ENCODE results near the gene EYS.

Gene EYS

DNA sequence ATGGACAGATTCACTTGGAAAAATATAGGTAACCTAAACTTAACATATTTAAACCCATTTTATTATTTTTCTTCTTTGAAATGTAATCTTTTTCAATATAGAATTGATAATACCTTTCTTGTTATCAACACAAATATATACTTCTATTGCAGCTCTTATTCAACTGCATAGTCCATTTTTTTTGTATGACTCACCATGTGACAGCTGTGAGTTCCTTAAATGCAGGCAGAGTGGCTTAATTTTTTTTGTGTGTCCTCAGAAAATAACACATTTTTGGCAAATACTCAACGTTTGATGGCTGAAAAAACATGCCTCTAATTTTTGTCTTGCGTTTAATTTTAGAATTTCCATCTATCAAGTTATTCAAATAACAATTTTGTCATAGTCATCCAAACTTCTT, 1616.7 kb downstream of the EYS start:
- Histone ChIP-seq H3K36me3 (ENCODE audit: control insufficient read depth, insufficient read depth, low read length, severe bottlenecking) (no peaks in the 10 kb centered on the region), H3K9ac (ENCODE audit: low read length) (no peak overlapping the region), H3K4me3 (ENCODE audit: low read length) (no peak overlapping the region), H3K9me3 (ENCODE audit: control insufficient read depth, low read length) (no peaks in the 10 kb centered on the region), H3K27me3 (replicated peaks; ENCODE audit: control insufficient read depth, insufficient read depth, low read length) (no peaks in the 10 kb centered on the region), H3K4me1 (ENCODE audit: control insufficient read depth, insufficient read depth, low read length) (no peaks in the 10 kb centered on the region)
- no peak for DNase-seq (ENCODE audit: low read depth)

GRCh38 chr6:64085126-64085525, 1621.9 kb downstream of the EYS start:
- Histone ChIP-seq H3K9ac (ENCODE audit: low read length) (no peak overlapping the region), H3K9me3 (ENCODE audit: control insufficient read depth, low read length) (no peaks in the 10 kb centered on the region), H3K4me1 (ENCODE audit: control insufficient read depth, insufficient read depth, low read length) (no peaks in the 10 kb centered on the region), H3K36me3 (ENCODE audit: control insufficient read depth, insufficient read depth, low read length, severe bottlenecking) (no peaks in the 10 kb centered on the region), H3K4me3 (ENCODE audit: low read length) (no peak overlapping the region), H3K27me3 (replicated peaks; ENCODE audit: control insufficient read depth, insufficient read depth, low read length) (no peaks in the 10 kb centered on the region)
- no peak for DNase-seq (ENCODE audit: low read depth)

- Histone ChIP-seq H3K4me1 (ENCODE audit: control insufficient read depth, insufficient read depth, low read length) (no peaks in the 10 kb centered on the region), H3K27me3 (replicated peaks; ENCODE audit: control insufficient read depth, insufficient read depth, low read length) (no peaks in the 10 kb centered on the region), H3K9ac (ENCODE audit: low read length) (no peak overlapping the region), H3K9me3 (ENCODE audit: control insufficient read depth, low read length) (no peaks in the 10 kb centered on the region), H3K36me3 (ENCODE audit: control insufficient read depth, insufficient read depth, low read length, severe bottlenecking) (no peaks in the 10 kb centered on the region), H3K4me3 (ENCODE audit: low read length) (no peak overlapping the region)
- DNase-seq (ENCODE audit: low read depth) = no peak
These were observed 1622.8 kb downstream of the EYS start for GRCh38 chr6:64084185-64084663.

GRCh38 chr6:64083261-64083660, 1623.8 kb downstream of the EYS start:
- Histone ChIP-seq H3K9ac (ENCODE audit: low read length) (no peak overlapping the region), H3K27me3 (replicated peaks; ENCODE audit: control insufficient read depth, insufficient read depth, low read length) (no peaks in the 10 kb centered on the region), H3K9me3 (ENCODE audit: control insufficient read depth, low read length) (no peaks in the 10 kb centered on the region), H3K4me3 (ENCODE audit: low read length) (no peak overlapping the region), H3K36me3 (ENCODE audit: control insufficient read depth, insufficient read depth, low read length, severe bottlenecking) (no peaks in the 10 kb centered on the region), H3K4me1 (ENCODE audit: control insufficient read depth, insufficient read depth, low read length) (no peaks in the 10 kb centered on the region)
- DNase-seq (ENCODE audit: low read depth) = no peak

GRCh38 chr6:64081453-64081852, 1625.6 kb downstream of the EYS start:
- Histone ChIP-seq H3K27me3 (replicated peaks; ENCODE audit: control insufficient read depth, insufficient read depth, low read length) (no peaks in the 10 kb centered on the region), H3K9ac (ENCODE audit: low read length) (no peak overlapping the region)
- DNase-seq (ENCODE audit: low read depth) = no peak

GRCh38 chr6:64074981-64075380, 1632.0 kb downstream of the EYS start:
- DNase-seq (ENCODE audit: low read depth) = no peak
- H3K9ac ChIP-seq (ENCODE audit: low read length) = no peak overlapping the region
- no peaks in the 10 kb centered on the region for H3K36me3 ChIP-seq (ENCODE audit: control insufficient read depth, insufficient read depth, low read length, severe bottlenecking)
- no peaks in the 10 kb centered on the region for H3K9me3 ChIP-seq (ENCODE audit: control insufficient read depth, low read length)
- no peaks in the 10 kb centered on the region for H3K27me3 ChIP-seq (replicated peaks; ENCODE audit: control insufficient read depth, insufficient read depth, low read length)
- no peaks in the 10 kb centered on the region for H3K4me1 ChIP-seq (ENCODE audit: control insufficient read depth, insufficient read depth, low read length)
- no peak overlapping the region for H3K4me3 ChIP-seq (ENCODE audit: low read length)

More at GRCh38 chr6:64081453-64081852, 1625.6 kb downstream of the EYS start:
- Histone ChIP-seq H3K9me3 (ENCODE audit: control insufficient read depth, low read length) (no peaks in the 10 kb centered on the region), H3K4me1 (ENCODE audit: control insufficient read depth, insufficient read depth, low read length) (no peaks in the 10 kb centered on the region), H3K4me3 (ENCODE audit: low read length) (no peak overlapping the region), H3K36me3 (ENCODE audit: control insufficient read depth, insufficient read depth, low read length, severe bottlenecking) (no peaks in the 10 kb centered on the region)

GRCh38 chr6:64072686-64073085, 1634.3 kb downstream of the EYS start:
- Histone ChIP-seq H3K9me3 (ENCODE audit: control insufficient read depth, low read length) (no peaks in the 10 kb centered on the region), H3K9ac (ENCODE audit: low read length) (no peak overlapping the region), H3K4me1 (ENCODE audit: control insufficient read depth, insufficient read depth, low read length) (no peaks in the 10 kb centered on the region), H3K27me3 (replicated peaks; ENCODE audit: control insufficient read depth, insufficient read depth, low read length) (no peaks in the 10 kb centered on the region), H3K36me3 (ENCODE audit: control insufficient read depth, insufficient read depth, low read length, severe bottlenecking) (no peaks in the 10 kb centered on the region), H3K4me3 (ENCODE audit: low read length) (no peak overlapping the region)
- DNase-seq (ENCODE audit: low read depth) = no peak

DNA sequence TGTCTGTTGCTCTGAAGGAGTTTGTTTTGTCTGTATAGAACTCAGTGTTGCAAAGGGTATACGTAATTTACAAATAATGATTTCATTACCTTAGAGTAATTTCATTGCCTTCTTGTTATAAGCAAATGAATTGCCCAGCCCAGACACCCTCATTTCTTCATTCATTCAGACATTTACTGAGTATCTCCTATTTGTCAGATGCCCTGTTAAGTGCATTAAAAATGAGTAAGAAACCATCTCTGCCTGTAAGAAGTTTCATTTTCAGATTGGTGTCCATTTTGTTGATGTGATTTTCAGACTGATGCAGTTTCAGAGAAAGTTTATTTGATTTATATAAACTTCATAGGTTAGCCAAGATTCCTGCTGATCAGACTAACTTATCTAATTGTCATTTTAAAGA, 1642.1 kb downstream of the EYS start:
- Histone ChIP-seq H3K9me3 (ENCODE audit: control insufficient read depth, low read length) (no peaks in the 10 kb centered on the region), H3K9ac (ENCODE audit: low read length) (no peak overlapping the region)

GRCh38 chr6:64062960-64063683, 1643.9 kb downstream of the EYS start:
- H3K9me3 ChIP-seq (ENCODE audit: control insufficient read depth, low read length) = no peaks in the 10 kb centered on the region
- H3K27me3 ChIP-seq (replicated peaks; ENCODE audit: control insufficient read depth, insufficient read depth, low read length) = no peaks in the 10 kb centered on the region
- H3K36me3 ChIP-seq (ENCODE audit: control insufficient read depth, insufficient read depth, low read length, severe bottlenecking) = no peaks in the 10 kb centered on the region
- peak; percentile 28 for DNase-seq (ENCODE audit: low read depth)
- no peak overlapping the region for H3K4me3 ChIP-seq (ENCODE audit: low read length)
- H3K9ac ChIP-seq (ENCODE audit: low read length) = no peak overlapping the region
- H3K4me1 ChIP-seq (ENCODE audit: control insufficient read depth, insufficient read depth, low read length) = no peaks in the 10 kb centered on the region

More for the DNA sequence above, 1642.1 kb downstream of the EYS start:
- Histone ChIP-seq H3K4me3 (ENCODE audit: low read length) (no peak overlapping the region), H3K27me3 (replicated peaks; ENCODE audit: control insufficient read depth, insufficient read depth, low read length) (no peaks in the 10 kb centered on the region), H3K36me3 (ENCODE audit: control insufficient read depth, insufficient read depth, low read length, severe bottlenecking) (no peaks in the 10 kb centered on the region), H3K4me1 (ENCODE audit: control insufficient read depth, insufficient read depth, low read length) (no peaks in the 10 kb centered on the region)
- DNase-seq (ENCODE audit: low read depth) = no peak

DNA sequence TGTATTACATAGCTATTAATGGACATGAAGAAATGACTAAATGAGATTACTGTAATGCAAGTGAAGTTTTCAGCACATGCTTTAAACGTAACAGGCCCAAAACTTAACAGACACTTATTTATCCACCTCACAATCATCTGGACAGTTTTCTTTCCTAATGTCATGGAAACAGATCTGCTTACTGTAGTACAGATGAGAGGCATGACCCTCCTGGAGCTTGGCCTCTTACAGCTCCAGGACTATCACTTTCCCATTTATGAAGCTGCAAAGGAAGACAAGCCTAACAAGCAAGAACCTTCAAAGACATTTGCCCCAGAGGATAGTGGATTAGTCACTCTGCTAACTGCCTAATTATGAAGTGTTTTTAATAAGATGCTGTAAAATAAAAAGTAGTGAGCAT, 1652.2 kb downstream of the EYS start:
- no peaks in the 10 kb centered on the region for H3K9me3 ChIP-seq (ENCODE audit: control insufficient read depth, low read length)
- H3K4me3 ChIP-seq (ENCODE audit: low read length) = no peak overlapping the region
- H3K27me3 ChIP-seq (replicated peaks; ENCODE audit: control insufficient read depth, insufficient read depth, low read length) = no peaks in the 10 kb centered on the region
- no peaks in the 10 kb centered on the region for H3K4me1 ChIP-seq (ENCODE audit: control insufficient read depth, insufficient read depth, low read length)
- no peaks in the 10 kb centered on the region for H3K36me3 ChIP-seq (ENCODE audit: control insufficient read depth, insufficient read depth, low read length, severe bottlenecking)
- H3K9ac ChIP-seq (ENCODE audit: low read length) = no peak overlapping the region
- no peak for DNase-seq (ENCODE audit: low read depth)

DNA sequence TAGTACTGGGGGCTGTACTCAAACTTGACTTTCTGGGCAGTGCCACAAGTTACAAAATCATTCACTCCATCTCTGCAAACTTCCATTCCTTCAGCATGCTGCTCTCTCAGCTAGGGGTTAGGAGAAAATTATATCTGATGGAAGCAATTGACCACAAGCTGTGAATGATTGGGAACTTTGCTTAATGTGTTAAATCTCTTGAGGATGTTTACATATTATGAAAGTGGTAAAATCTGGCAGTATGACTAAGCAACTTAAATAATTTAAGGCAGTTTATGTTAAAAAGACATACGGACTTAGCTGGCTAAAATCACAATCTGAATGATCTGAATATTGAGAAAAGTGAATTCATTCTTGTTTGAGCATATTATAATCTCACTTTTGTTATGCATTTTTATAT, 1656.4 kb downstream of the EYS start:
- no peaks in the 10 kb centered on the region for H3K36me3 ChIP-seq (ENCODE audit: control insufficient read depth, insufficient read depth, low read length, severe bottlenecking)
- H3K4me3 ChIP-seq (ENCODE audit: low read length) = no peak overlapping the region
- no peak for DNase-seq (ENCODE audit: low read depth)
- no peaks in the 10 kb centered on the region for H3K9me3 ChIP-seq (ENCODE audit: control insufficient read depth, low read length)
- no peaks in the 10 kb centered on the region for H3K27me3 ChIP-seq (replicated peaks; ENCODE audit: control insufficient read depth, insufficient read depth, low read length)
- no peak overlapping the region for H3K9ac ChIP-seq (ENCODE audit: low read length)
- no peaks in the 10 kb centered on the region for H3K4me1 ChIP-seq (ENCODE audit: control insufficient read depth, insufficient read depth, low read length)

GRCh38 chr6:64049736-64050135, 1657.3 kb downstream of the EYS start:
- no peaks in the 10 kb centered on the region for H3K4me1 ChIP-seq (ENCODE audit: control insufficient read depth, insufficient read depth, low read length)
- no peak overlapping the region for H3K9ac ChIP-seq (ENCODE audit: low read length)
- no peak overlapping the region for H3K4me3 ChIP-seq (ENCODE audit: low read length)
- no peak for DNase-seq (ENCODE audit: low read depth)
- H3K27me3 ChIP-seq (replicated peaks; ENCODE audit: control insufficient read depth, insufficient read depth, low read length) = no peaks in the 10 kb centered on the region
- no peaks in the 10 kb centered on the region for H3K36me3 ChIP-seq (ENCODE audit: control insufficient read depth, insufficient read depth, low read length, severe bottlenecking)
- H3K9me3 ChIP-seq (ENCODE audit: control insufficient read depth, low read length) = no peaks in the 10 kb centered on the region
